Measurements from ENCODE around the gene FGF22.
A peak's percentile ranks its signal among the peaks of the same experiment; 100 is the strongest.
"Not testable (repeated sequence)": the region's sequence is repeated elsewhere in the genome, so short reads cannot be mapped to it uniquely, and the experiment has no call there.

The FGF22 gene

DNA sequence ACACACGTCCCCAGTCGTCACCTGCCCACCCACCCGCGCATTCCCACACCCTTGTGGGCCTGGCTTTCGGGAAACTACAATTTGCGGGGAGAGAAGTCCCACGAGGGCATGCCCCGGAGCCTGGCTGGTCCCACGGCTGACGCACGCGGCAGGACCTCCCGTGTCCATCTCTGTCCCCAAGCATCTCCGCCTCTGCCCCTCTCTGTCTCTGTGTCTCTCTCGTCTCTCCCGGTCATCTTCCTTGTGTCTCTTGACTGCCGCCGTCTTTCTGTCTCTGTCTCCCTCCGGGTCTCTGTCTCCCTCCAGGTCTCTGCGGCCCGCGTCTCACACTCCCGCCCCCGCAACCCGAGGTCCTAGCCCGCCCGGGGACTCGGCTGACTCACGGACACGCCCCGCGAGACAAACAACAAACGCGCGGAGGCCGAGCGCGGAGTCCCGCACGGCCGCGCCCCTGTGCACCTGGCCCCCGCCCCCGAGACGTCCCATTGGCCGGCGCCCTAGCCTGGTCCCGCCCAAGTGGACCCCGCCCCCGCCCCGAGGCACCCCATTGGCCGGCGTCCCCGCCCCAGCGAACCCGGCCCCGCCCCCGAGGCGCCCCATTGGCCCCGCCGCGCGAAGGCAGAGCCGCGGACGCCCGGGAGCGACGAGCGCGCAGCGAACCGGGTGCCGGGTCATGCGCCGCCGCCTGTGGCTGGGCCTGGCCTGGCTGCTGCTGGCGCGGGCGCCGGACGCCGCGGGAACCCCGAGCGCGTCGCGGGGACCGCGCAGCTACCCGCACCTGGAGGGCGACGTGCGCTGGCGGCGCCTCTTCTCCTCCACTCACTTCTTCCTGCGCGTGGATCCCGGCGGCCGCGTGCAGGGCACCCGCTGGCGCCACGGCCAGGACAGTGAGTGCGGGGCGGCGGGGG is at the start of gene FGF22:
TSS of gene FGF22 (plus strand) at position 627 of the 908 bp plus-strand sequence. CDS start at position 674, 47 bp downstream.
- peak; percentile 30 to 92 for DNase-seq

DNA sequence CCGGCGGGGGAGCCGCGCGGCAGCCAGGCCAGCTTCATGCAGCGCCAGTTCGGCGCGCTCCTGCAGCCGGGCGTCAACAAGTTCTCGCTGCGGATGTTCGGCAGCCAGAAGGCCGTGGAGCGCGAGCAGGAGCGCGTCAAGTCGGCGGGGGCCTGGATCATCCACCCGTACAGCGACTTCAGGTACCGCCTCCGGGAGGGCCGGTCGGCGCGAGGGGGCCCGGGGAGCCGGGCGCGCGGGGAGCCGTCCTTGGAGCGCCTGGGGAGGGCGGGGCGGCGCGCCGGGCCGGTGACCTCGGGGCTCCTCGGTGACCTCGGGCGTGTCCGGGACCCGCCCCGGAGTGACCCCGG is 49.3 kb upstream of the FGF22 start:
- peak in 1 of 2 experiments; percentile 51 for DNase-seq

DNA sequence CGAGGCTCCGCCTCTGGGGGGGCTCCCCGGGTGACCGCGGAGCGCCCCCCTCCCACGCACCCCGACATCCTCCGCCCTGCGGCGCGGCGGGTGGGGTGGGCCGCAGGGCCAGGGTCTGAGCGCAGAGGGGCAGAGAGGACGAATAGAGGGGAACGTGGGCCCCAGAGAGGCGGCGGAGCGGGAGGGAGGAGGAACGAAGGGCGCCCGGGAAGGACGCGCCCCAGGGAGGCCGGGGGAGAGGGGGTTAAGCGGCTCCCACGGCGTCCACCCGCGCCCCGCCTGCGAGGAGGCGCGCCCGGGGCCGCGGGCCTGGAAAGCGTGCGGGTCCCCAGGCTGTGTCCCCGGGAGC is 49.0 kb upstream of the FGF22 start:
- DNase-seq, result no peak

DNA sequence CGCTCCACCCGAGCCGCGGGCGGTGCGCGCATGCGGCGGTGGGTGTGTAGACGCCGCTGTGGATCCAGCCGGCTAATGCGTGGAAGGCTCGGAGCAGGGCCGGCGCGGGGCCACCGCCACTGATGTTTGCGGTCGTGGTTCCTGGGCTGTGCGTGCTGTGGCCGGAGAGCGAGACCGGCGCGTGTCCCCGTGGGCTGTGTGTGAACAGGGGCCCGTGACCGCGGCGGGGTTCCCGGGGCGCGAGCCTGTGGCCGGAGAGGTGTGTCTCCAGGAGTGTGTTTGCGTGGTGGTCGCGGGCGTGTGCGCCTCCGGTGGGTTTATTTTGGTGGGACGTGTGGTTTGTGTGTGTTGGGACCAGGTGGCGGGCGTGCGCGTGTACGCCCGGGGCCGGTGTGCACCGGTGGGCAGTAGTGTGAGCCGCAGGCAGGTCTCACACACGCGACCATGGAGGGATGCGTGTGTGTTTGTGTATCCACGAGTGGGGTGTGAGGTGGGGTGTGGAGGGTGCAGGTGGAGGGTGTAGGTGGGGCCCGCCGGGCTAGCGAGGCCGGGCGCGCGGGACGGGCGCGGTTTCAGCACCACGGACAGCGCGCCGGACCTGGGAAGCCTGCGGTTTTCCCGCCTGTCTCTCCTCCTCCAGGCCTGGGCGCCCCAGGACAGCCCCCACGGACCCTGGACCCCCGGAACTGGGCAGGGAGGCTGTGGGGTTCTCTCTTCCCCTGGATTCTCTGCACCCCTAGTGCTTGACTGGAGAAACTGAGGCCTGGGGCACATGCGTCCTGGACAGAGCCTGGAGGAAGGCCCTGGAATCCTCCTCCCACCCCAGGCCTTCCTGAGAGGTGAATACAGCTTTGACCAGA is 48.4 kb upstream of the FGF22 start:
- DNase-seq, result no peak

DNA sequence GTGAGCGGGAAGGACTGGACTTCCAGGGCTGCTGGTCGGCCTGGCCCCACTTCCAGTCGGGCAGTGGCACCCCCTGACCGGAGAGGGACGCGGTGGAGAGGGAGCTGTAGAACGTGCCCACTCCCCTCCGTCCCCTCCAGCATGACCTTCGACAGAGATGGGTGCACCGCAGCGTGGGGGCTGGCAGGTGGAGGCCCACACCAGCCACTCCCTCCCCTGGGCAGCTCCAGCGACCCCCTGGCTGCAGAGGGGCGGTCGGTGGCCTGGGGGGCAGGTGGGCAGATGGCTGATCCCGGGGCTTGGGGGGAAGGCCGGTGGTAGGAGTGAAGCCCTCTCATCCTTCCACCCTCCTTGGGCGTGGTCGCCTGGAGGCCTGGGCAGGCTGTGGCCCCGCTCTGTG is 47.6 kb upstream of the FGF22 start:
- DNase-seq, result no peak

DNA sequence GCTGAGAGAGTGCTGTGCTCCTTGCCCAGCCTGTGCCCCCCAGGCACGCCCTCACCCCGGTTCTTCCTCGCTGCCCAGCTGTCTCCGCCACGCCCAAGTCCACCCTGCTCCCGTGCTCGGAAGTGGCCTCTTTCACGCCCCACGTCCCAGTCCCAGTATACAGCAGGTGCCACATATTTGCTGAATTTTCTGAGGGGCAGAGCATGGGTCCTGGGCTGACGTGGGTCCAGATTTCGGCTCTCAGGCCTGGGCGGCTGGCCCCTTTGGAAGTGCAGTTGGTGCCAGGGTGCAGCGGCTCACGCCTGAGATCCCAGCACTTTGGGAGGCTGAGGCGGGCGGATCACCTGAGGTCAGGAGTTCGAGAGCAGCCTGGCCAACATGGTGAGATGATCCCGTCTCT is 46.6 kb upstream of the FGF22 start:
- no peak for DNase-seq

DNA sequence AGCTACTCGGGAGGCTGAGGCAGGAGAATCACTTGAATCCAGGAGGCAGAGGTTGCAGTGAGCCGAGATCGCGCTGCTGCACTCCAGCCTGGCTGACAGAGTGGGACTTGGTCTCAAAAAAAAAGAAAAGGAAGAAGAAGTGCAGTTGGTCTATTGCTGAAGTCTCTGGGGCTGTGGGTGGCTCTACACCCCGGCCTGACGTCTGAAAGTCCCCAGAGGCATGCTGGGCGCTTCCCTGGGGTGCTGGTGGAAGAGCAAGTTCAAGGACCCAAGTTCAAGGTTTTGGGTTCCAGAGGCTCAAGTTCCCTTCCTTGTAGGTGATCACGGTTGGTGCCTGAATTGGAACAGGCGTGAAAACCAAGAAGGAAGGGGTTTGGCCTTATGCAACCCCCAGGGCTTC is 46.2 kb upstream of the FGF22 start:
- DNase-seq, result no peak

DNA sequence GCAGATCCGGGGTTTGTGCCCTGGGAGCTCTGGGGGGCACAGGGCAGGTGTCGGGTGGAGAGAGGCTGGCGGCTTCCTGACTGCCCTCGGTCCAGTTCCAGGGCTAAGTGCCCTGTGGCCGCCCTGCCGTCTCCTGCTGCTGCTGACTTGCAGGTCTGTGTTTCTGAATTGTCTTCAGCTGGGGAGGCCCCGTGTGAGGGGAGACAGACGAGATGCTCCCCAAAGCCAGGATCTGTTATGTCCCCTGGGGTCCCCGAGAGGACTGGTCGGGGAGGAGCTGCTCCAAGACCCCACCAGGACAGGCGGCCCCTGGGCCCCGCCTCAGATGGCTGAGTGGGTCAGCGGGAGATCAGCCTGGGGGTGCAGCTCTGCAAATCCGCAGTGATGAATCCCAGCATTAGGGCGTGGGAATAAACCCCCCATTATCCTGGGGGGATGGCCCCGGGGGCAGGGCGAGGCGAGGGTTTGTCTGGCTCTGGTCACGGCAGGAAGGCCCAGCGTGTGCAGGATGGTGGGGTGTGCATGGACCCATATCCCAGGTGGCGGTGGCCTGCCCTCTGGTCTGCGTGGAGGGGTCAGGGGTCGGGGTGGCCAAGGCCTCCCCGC is 45.3 kb upstream of the FGF22 start:
- no peak for DNase-seq

DNA sequence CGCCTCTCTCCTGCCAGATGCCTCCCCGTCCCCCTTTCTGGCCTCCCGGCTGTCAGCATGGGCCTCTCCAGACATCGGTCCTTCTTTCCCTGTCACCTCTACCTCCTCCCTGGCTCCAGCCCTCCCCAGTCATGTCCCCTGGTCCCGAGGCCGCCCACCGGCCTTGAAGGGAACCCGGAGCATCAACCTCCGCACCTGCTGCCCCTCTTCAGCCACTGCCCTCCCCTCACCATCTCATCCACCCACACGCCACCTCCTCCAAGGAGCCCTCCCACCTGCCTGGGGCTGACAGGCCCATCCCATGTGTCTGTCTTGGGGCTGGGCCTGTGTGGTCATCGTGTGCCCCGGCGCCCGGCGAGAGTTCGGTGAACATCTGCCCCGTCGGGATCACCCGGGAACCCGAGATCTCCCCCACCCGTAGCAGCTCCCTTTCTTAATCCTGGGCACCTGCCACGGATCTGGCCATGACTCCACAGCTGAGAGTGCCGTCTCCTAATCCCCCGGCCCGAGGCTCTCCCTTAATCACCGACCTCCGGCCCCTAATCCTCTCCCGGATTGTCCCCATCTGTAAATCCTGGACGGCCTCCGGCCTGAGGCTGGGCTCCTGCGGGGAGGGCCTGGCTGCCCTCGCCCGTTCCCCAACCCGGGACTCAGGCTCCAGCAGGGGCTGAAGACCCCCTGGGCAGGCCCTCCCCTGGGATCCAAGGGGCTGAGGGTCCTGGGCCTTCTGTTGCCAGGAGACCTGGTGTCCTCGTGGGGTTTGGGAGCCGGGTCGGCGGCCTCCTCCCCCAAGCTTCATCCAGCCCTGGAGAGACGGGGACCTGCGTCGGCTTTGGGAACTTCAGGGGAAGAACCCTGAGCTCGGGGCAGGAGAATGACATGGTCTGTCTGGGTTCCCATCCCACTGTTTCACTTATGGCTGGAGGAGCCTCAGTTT is 44.1 kb upstream of the FGF22 start:
- no peak for DNase-seq

DNA sequence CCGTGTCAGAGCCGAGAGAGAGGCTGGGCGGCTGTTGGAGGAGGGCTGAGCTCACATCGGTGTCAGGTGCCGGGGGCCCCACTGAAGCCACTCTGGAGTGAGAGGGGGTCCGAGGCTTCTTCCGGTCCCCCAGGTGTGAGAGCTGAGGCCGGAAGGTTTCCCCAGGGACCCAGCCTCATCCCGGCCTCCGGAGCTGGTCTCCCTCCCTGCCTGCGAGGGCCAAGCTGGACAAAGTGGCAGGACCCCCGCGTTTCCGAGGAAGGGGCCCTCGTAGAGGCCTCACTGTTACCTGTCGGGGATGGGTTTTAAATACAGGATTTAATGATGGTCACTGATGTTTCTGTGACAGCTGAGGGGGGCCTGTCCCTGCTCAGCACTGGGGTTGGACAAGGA is 43.4 kb upstream of the FGF22 start:
- DNase-seq, result no peak

DNA sequence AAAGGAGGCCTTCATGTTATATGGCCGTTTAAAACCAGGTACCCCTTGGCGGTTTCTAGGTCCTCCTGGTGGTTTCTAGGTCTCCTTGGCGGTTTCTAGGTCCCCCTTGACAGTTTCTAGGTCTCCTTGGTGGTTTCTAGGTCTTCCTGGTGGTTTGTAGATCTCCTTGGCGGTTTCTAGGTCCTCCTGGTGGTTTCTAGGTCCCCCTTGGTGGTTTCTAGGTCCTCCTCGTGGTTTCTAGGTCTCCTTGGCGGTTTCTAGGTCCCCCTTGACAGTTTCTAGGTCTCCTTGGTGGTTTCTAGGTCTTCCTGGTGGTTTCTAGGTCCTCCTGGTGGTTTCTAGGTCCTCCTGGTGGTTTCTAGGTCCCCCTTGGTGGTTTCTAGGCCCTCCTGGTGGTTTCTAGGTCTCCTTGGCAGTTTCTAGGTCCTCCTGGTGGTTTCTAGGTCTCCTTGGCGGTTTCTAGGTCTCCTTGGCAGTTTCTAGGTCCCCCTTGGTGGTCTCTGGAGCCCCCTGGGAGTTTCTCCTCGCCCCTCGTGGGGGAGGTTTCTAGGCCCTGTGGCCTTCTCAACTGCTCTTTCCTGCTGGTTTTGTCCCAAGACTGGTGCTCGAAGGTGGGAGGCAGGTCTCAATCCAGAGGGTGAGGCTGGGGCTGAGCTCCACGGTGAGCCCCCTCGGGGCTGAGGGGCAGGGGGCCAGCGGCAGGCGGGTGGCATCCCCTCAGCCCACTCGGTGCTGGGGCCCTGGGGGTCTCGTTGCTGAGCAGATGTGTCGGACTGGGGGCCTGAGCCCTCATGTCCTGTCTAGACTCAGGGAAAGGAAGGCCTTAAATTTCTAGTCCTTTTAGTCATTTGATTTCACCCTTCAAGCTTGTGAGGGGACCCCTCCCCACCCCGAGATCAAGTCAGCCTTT is 42.0 kb upstream of the FGF22 start:
- no peak for DNase-seq

DNA sequence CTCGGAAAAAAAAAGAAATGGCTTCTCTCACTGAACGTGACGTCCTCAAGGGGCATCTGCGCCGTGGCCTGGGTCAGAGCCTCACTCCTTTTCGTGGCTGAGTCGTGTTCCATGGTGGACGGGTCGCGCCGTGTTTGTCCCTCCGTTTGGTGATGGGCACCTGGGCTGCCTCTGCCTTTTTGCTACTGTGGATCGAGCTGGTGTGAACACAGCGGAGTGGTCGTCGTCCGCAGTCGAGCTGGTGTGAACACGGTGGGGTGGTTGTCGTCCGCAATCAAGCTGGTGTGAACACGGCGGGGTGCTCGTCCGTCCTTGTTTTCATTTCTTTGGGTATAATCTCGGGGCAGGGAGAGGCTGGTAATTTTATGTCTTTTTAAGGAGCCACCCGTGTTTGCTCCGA is 38.4 kb upstream of the FGF22 start:
- no peak for DNase-seq

DNA sequence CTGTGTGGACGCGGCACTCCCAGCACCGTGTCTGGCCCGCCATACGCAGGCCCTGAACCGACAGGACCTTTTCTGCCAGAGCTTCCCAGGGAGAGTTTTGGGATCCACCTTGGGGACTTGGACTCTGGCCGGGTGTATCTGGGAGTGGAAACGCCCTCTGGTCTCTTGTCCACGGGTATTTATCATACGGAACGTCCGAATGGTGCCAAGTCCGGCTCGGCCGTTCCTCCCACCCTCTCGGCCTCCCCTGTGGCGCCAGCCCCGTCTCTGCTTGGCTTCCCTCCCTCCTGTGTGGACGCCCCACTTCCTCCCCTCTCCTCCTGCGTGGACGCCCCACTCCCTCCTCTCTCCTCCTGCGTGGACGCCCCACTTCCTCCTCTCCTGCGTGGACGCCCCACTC is 37.9 kb upstream of the FGF22 start:
- DNase-seq, result no peak

DNA sequence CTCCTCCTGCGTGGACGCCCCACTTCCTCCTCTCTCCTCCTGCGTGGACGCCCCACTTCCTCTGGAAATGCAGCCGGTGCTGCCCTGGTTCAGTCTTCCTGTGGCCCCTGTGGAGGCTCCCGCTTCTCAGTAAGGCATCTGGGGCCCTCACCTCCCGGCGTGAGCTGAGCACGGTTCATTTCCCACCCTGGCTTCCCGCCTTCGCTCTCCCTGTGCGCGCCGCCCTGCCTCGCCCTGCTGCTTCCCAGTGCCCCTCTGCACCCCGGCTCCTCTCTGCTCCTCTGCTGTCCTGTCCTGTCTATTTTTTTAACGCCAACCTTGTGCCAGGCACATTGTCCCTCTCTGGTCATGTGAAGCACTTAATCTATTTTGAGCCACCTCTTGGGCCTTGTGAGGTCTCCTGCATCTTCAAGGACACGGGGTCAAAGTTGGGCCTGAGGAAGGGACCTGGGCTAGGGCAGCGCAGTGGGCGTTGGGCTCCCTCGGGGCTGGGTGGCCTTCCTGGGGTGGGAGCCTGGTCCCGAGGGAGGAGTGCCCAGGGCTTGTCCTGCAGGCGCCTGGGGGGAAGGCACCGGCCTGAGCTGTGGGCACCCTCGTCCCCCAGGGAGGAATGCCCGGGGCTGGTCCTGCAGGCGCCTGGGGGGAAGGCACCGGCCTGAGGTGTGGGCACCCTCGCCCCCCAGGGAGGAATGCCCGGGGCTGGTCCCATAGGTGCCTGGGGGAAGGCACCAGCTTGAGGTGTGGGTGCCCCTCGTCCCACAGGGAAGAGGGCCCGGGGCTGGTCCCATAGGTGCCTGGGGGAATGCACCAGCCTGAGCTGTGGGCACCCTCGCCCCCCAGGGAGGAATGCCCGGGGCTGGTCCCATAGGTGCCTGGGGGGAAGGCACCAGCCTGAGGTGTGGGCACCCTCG is 37.0 kb upstream of the FGF22 start:
- DNase-seq, result no peak

DNA sequence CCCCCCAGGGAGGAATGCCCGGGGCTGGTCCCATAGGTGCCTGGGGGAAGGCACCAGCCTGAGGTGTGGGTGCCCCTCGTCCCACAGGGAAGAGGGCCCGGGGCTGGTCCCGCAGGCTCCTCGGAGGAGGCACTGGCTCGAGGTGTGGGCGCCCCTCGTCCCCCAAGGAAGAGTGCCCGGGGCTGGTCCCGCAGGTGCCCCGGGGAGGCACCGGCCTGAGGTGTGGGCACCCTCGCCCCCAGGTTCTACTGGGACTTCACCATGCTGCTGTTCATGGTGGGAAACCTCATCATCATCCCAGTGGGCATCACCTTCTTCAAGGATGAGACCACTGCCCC is 36.4 kb upstream of the FGF22 start:
- DNase-seq, result not testable (repeated sequence)

DNA sequence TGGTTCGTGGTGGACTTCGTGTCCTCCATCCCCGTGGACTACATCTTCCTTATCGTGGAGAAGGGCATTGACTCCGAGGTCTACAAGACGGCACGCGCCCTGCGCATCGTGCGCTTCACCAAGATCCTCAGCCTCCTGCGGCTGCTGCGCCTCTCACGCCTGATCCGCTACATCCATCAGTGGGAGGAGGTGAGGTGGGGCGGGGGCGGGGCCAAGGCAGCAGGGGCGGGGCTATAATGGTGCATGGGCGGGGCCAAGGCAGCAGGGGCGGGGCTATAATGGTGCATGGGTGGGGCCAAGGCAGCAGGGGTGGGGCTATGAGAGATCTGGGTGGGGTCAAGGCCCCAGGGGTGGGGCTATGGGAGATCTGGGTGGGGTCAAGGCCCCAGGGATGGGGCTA is 35.9 kb upstream of the FGF22 start:
- not testable (repeated sequence) for DNase-seq

DNA sequence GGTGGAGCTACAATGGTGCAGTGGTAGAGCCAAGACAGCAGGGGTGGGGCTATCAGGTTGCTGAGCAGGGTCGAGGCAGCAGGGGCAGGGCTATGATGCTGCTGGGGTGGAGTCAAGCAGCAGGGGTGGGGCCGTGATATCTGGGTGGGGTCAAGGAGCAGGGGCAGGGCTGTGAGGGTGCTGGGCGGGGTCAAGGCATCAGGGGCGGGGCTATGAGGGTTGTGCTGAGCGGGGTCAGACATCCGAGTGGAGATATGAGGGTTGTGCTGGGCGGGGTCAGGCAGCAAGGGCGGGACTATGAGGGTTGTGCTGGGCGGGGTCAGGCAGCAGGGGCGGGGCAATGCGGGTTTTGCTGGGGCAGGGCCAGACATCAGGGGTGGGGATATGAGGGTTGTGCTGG is 35.3 kb upstream of the FGF22 start:
- DNase-seq, result peak; percentile 63 to 87

DNA sequence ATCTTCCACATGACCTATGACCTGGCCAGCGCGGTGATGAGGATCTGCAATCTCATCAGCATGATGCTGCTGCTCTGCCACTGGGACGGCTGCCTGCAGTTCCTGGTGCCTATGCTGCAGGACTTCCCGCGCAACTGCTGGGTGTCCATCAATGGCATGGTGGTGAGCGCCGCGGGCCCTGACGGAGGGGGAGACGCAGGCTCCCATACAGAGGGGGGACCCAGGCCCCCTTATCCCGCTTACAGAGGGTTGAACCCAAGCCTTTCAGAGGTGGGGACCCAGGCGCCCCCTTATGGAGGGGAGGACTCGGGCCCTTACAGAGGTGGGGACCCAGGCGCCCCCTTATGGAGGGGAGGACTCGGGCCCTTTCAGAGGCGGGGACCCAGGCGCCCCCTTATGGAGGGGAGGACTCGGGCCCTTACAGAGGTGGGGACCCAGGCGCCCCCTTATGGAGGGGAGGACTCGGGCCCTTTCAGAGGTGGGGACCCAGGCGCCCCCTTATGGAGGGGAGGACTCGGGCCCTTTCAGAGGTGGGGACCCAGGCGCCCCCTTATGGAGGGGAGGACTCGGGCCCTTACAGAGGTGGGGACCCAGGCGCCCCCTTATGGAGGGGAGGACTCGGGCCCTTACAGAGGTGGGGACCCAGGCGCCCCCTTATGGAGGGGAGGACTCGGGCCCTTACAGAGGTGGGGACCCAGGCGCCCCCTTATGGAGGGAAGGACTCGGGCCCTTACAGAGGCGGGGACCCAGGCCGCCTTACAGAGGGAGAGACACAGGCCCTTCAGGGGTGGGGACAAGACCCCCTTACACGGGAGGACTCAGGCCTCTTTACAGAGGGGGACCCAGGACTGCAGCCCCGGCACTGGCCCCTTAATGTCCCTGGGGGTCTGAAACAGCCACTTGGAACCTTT is 34.4 kb upstream of the FGF22 start:
- peak; percentile 22 to 53 for DNase-seq

All from NCI-H526 (cell line).